Right ventricle myocardium superior (tissue), 1 donor: ENCODE results near the gene NOC3L. TPM values are rescaled to one million over a fixed set of nuclear protein-coding genes. Genes with fewer than 3 reads are reported as not detected.

Source experiments
- total RNA-seq: library from RNA; stranded (reverse); fragmentation: NEBNext Ultra II Directional; extraction: Animal tissue kit (Norgen Biotek cat#: 25700); gene quantifications from one replicate; pipeline ENCODE4 v1.2.1, GENCODE V29; 2021
- donor health status: DM: no; HTN: yes; CAD: no; lungs with severe emphysema.

The NOC3L gene
- total RNA-seq, 1 donor from 2014 or later: 9.3 TPM

Other genes with a start within 250 kb of the NOC3L start
- 4.4 TPM for gene TBC1D12, start 39.6 kb upstream of the NOC3L start, total RNA-seq
- gene HELLS, start 182.8 kb upstream of the NOC3L start, total RNA-seq: 1.6 TPM